Epithelial cell of proximal tubule (primary cell): ENCODE data around the gene SLC47A1. TPM values are rescaled to one million over a fixed set of nuclear protein-coding genes. Genes with fewer than 3 reads are reported as not detected.

Experiments used
- DNase-seq: peaks from one replicate; pipeline ENCODE4 v3.0.0-alpha.2; 2011; ENCODE audit warnings: low read depth
- H3K4me3 ChIP-seq: 2 replicates; pipeline ENCODE4 v1.5.1; 2011; ENCODE audit warnings: low read depth, mild to moderate bottlenecking, low read length
- CTCF ChIP-seq: conservative IDR thresholded peaks from 2 replicates; pipeline ENCODE4 v1.5.1; 2012; ENCODE audit warnings: low read depth, mild to moderate bottlenecking, low read length
- total RNA-seq: library from RNA; depleted of rRNA; stranded (reverse); fragments of >200 nt; gene quantifications from 2 replicates; pipeline ENCODE4 v1.2.3, GENCODE V29; 2015

The SLC47A1 gene
- total RNA-seq, 1 donor from 2014 or later, result 0.52 TPM

GRCh38 chr17:19533036-19533717, 477 bp upstream of the SLC47A1 start:
- H3K4me3 ChIP-seq, result peak overlapping the region; percentile 54
- TF ChIP-seq CTCF, result no peak

GRCh38 chr17:19534562-19535149, 1.0 kb downstream of the SLC47A1 start:
- TF ChIP-seq CTCF, result no peak
- DNase-seq, result no peak
- peak overlapping the region; percentile 54 for H3K4me3 ChIP-seq

More at GRCh38 chr17:19533036-19533717, 477 bp upstream of the SLC47A1 start:
- DNase-seq, result no peak

GRCh38 chr17:19537111-19537510, 3.5 kb downstream of the SLC47A1 start:
- TF ChIP-seq CTCF, result no peak
- no peak for DNase-seq
- no peak overlapping the region for H3K4me3 ChIP-seq

GRCh38 chr17:19538095-19539039, 4.7 kb downstream of the SLC47A1 start:
- no peak for DNase-seq
- no peak overlapping the region for H3K4me3 ChIP-seq
- TF ChIP-seq CTCF, result no peak

- no peak overlapping the region for H3K4me3 ChIP-seq
- TF ChIP-seq CTCF, result no peak
- no peak for DNase-seq
These were observed 5.4 kb downstream of the SLC47A1 start for GRCh38 chr17:19539040-19539399.

- DNase-seq, result no peak
- TF ChIP-seq CTCF, result no peak
- H3K4me3 ChIP-seq, result no peak overlapping the region
These were observed 6.2 kb downstream of the SLC47A1 start for GRCh38 chr17:19539841-19540311.
